Measurements from ENCODE around the gene GPC6.

The GPC6 gene

GRCh38 chr13:93975242-93975641 is 748.6 kb downstream of the GPC6 start:
- Histone ChIP-seq H3K36me3 (replicated peaks) (no peaks in the 10 kb centered on the region), H3K27me3 (replicated peaks) (no peaks in the 10 kb centered on the region), H3K4me3 (ENCODE audit: low read depth, low read length) (no peak overlapping the region), H3K27ac (no peak overlapping the region)
- no peak for TF ChIP-seq CTCF (IDR thresholded peaks at IDR 0.05; ENCODE audit: low read depth, low read length, missing control alignments)
- no peak for DNase-seq
- in situ Hi-C loops (cut with HindIII; ENCODE audit: low pct_ligation_motif_present, low sequenced_read_pairs): no loop called here

- no peak overlapping the region for H3K4me3 ChIP-seq (ENCODE audit: low read depth, low read length)
- no peaks in the 10 kb centered on the region for H3K27me3 ChIP-seq (replicated peaks)
- DNase-seq: no peak
- no peak for TF ChIP-seq CTCF (IDR thresholded peaks at IDR 0.05; ENCODE audit: low read depth, low read length, missing control alignments)
- in situ Hi-C loops (cut with HindIII; ENCODE audit: low pct_ligation_motif_present, low sequenced_read_pairs): no loop called here
- H3K27ac ChIP-seq: no peak overlapping the region
- H3K36me3 ChIP-seq (replicated peaks): no peaks in the 10 kb centered on the region
Observed at GRCh38 chr13:93976528-93976927, 749.9 kb downstream of the GPC6 start.

GRCh38 chr13:93977986-93978385 is 751.4 kb downstream of the GPC6 start:
- TF ChIP-seq CTCF (IDR thresholded peaks at IDR 0.05; ENCODE audit: low read depth, low read length, missing control alignments): no peak
- peak; percentile 58 for DNase-seq
- in situ Hi-C loops (cut with HindIII; ENCODE audit: low pct_ligation_motif_present, low sequenced_read_pairs): no loop called here
- H3K4me3 ChIP-seq (ENCODE audit: low read depth, low read length): no peak overlapping the region
- H3K27ac ChIP-seq: no peak overlapping the region
- no peaks in the 10 kb centered on the region for H3K27me3 ChIP-seq (replicated peaks)
- no peaks in the 10 kb centered on the region for H3K36me3 ChIP-seq (replicated peaks)

GRCh38 chr13:93981426-93981977 is 754.9 kb downstream of the GPC6 start:
- no peak overlapping the region for H3K27ac ChIP-seq
- TF ChIP-seq CTCF (IDR thresholded peaks at IDR 0.05; ENCODE audit: low read depth, low read length, missing control alignments): no peak
- H3K27me3 ChIP-seq (replicated peaks): no peaks in the 10 kb centered on the region
- H3K4me3 ChIP-seq (ENCODE audit: low read depth, low read length): no peak overlapping the region
- no peak for DNase-seq
- H3K36me3 ChIP-seq (replicated peaks): no peaks in the 10 kb centered on the region
- in situ Hi-C loops (cut with HindIII; ENCODE audit: low pct_ligation_motif_present, low sequenced_read_pairs): no loop called here

- H3K27ac ChIP-seq: no peak overlapping the region
- no peak overlapping the region for H3K4me3 ChIP-seq (ENCODE audit: low read depth, low read length)
- in situ Hi-C loops (cut with HindIII; ENCODE audit: low pct_ligation_motif_present, low sequenced_read_pairs): no loop called here
- no peaks in the 10 kb centered on the region for H3K27me3 ChIP-seq (replicated peaks)
- TF ChIP-seq CTCF (IDR thresholded peaks at IDR 0.05; ENCODE audit: low read depth, low read length, missing control alignments): no peak
- H3K36me3 ChIP-seq (replicated peaks): no peaks in the 10 kb centered on the region
- DNase-seq: no peak
Observed at GRCh38 chr13:93982179-93982918, 755.7 kb downstream of the GPC6 start.

GRCh38 chr13:93984052-93984451 is 757.4 kb downstream of the GPC6 start:
- no peak for DNase-seq
- no peak overlapping the region for H3K4me3 ChIP-seq (ENCODE audit: low read depth, low read length)
- H3K36me3 ChIP-seq (replicated peaks): no peaks in the 10 kb centered on the region
- H3K27me3 ChIP-seq (replicated peaks): no peaks in the 10 kb centered on the region
- in situ Hi-C loops (cut with HindIII; ENCODE audit: low pct_ligation_motif_present, low sequenced_read_pairs): no loop called here
- no peak for TF ChIP-seq CTCF (IDR thresholded peaks at IDR 0.05; ENCODE audit: low read depth, low read length, missing control alignments)
- H3K27ac ChIP-seq: no peak overlapping the region

Measured in brain microvascular endothelial cell (primary cell).